K562 (cell line): ENCODE data around the gene ITPR1. TPM values are rescaled to one million over a fixed set of nuclear protein-coding genes. Genes with fewer than 3 reads are reported as not detected.

Experiments used
- CBFB ChIP-seq: sonication (generic); formaldehyde crosslinking; IDR thresholded peaks from 2 replicates; pipeline ENCODE4 v1.4.0; 2020; ENCODE audit warnings: mild to moderate bottlenecking, missing genetic modification reagents
- COPS2 ChIP-seq: fragments of 450-650 bp; conservative IDR thresholded peaks from 2 replicates; pipeline ENCODE4 v1.6.1; 2016; ENCODE audit warnings: mild to moderate bottlenecking, moderate library complexity
- DDX20 ChIP-seq: fragments of 450-650 bp; IDR thresholded peaks from 2 replicates; pipeline ENCODE4 v1.6.1; 2016; ENCODE audit warnings: missing genetic modification characterization, low read depth, mild to moderate bottlenecking, missing compliant biosample characterization, moderate library complexity
- EP300 ChIP-seq: IDR thresholded peaks from 2 replicates; pipeline ENCODE4 v1.6.1; 2012; ENCODE audit warnings: low read length, improper control_type of control experiment
- HDGF ChIP-seq: fragments of 450-650 bp; IDR thresholded peaks from 2 replicates; pipeline ENCODE4 v1.6.1; 2016
- IRF2 ChIP-seq: sonication (generic); formaldehyde crosslinking; IDR thresholded peaks from 2 replicates; pipeline ENCODE4 v1.8.1; 2022; ENCODE audit warnings: mild to moderate bottlenecking, missing genetic modification reagents
- JUN ChIP-seq, 2 experiments: sonication (generic) in 1 of 2; formaldehyde crosslinking in 1 of 2; IDR thresholded peaks; 2 replicates each; pipeline versions ENCODE4 v1.6.1 to v1.8.0; 2012 to 2022; ENCODE audit warnings: borderline replicate concordance in 2 of 2, mild to moderate bottlenecking in 2 of 2, improper control_type of control experiment in 1 of 2, low read depth in 1 of 2, low read length in 1 of 2, missing genetic modification reagents in 1 of 2
- NELFE ChIP-seq: IDR thresholded peaks from 2 replicates; pipeline ENCODE4 v1.6.1; 2011; ENCODE audit warnings: mild to moderate bottlenecking; ENCODE audit not compliant: insufficient read depth, insufficient read length
- NFIC ChIP-seq: fragments of 450-650 bp; IDR thresholded peaks from 2 replicates; pipeline ENCODE4 v1.6.1; 2017; ENCODE audit warnings: mild to moderate bottlenecking, inconsistent platforms
- NR0B1 ChIP-seq: fragments of 450-650 bp; IDR thresholded peaks from one replicate; pipeline ENCODE4 v1.6.1; 2018; ENCODE audit warnings: mild to moderate bottlenecking, moderate library complexity; ENCODE audit not compliant: partially characterized antibody
- PCBP2 ChIP-seq: fragments of 200-400 bp; formaldehyde crosslinking; IDR thresholded peaks from 2 replicates; pipeline ENCODE4 v1.6.1; 2018; ENCODE audit warnings: low read length, low read depth, mild to moderate bottlenecking, moderate library complexity; ENCODE audit not compliant: poor library complexity, severe bottlenecking
- RBM22 ChIP-seq: fragments of 200-400 bp; formaldehyde crosslinking; IDR thresholded peaks from 2 replicates; pipeline ENCODE4 v1.6.1; 2018; ENCODE audit warnings: low read length, low read depth; ENCODE audit not compliant: poor library complexity, severe bottlenecking
- RFX7 ChIP-seq: fragments of 250-450 bp; sonication (Bioruptor Pico); IDR thresholded peaks from 2 replicates; pipeline ENCODE4 v1.5.1; 2021; ENCODE audit warnings: mild to moderate bottlenecking
- SIN3B ChIP-seq: fragments of 450-650 bp; IDR thresholded peaks from 2 replicates; pipeline ENCODE4 v1.6.1; 2017; ENCODE audit warnings: low read depth, mild to moderate bottlenecking, moderate library complexity
- SRSF7 ChIP-seq: fragments of 200-400 bp; formaldehyde crosslinking; optimal IDR thresholded peaks from 2 replicates; pipeline ENCODE3; 2017; ENCODE audit warnings: mild to moderate bottlenecking, low read depth, low read length
- ZBTB33 ChIP-seq: sonication (generic); formaldehyde crosslinking; IDR thresholded peaks from 2 replicates; pipeline ENCODE4 v1.8.1; 2023; ENCODE audit warnings: mild to moderate bottlenecking, missing genetic modification reagents
- ZNF174 ChIP-seq: fragments of 250-450 bp; sonication (Bioruptor Pico); IDR thresholded peaks from 2 replicates; pipeline ENCODE4 v1.4.0; 2020; ENCODE audit warnings: mild to moderate bottlenecking
- ZNF263 ChIP-seq: sonication (generic); formaldehyde crosslinking; IDR thresholded peaks from 2 replicates; pipeline ENCODE4 v1.8.0; 2022; ENCODE audit warnings: mild to moderate bottlenecking, missing genetic modification reagents, borderline replicate concordance
- ZNF41 ChIP-seq: fragments of 250-450 bp; sonication (Bioruptor Pico); conservative IDR thresholded peaks from 2 replicates; pipeline ENCODE4 v1.4.0; 2020; ENCODE audit warnings: mild to moderate bottlenecking
- ZNF589 ChIP-seq: fragments of 200-800 bp; sonication (Bioruptor generic); IDR thresholded peaks from 2 replicates; pipeline ENCODE4 v1.6.1; 2016; ENCODE audit warnings: low read depth, missing genetic modification characterization, missing compliant biosample characterization
- ZNF644 ChIP-seq: fragments of 200-800 bp; sonication (Bioruptor generic); IDR thresholded peaks from 2 replicates; pipeline ENCODE4 v1.6.1; 2016; ENCODE audit warnings: low read depth, missing genetic modification characterization, missing compliant biosample characterization
- polyA plus RNA-seq, 8 experiments: library from polyadenylated mRNA; depleted of rRNA in 4 of 8; stranded (reverse) in 5 of 8; unstranded in 3 of 8; fragments of >200 nt; fragmentation: Nextera tagmentation in 2 of 8; fragmentation: Illumina TruSeq in 1 of 8; extraction: Ambion mirVana in 2 of 8; extraction: Trizol in 1 of 8; gene quantifications; 2 replicates each; pipeline versions ENCODE4 v1.2.1 to v1.2.3, GENCODE V29; 2011 to 2014; ENCODE audit warnings: inconsistent platforms in 1 of 8, missing spikeins in 1 of 8
- total RNA-seq, 7 experiments: library from RNA; depleted of rRNA in 6 of 7; stranded (reverse); fragments of >200 nt in 6 of 7; fragmentation: Illumina TruSeq in 2 of 7; extraction: Trizol in 2 of 7; gene quantifications; 2 replicates each; pipeline versions ENCODE4 v1.2.1 to v1.2.3, GENCODE V29; 2011 to 2021; ENCODE audit warnings: low replicate concordance in 1 of 7
- TF ChIP-seq, protein P1 (sequence below): fragments of 250-450 bp; sonication (Bioruptor Pico); IDR thresholded peaks from 2 replicates; pipeline ENCODE4 v1.5.0; 2021
- TF ChIP-seq, protein P2 (sequence below), 2 experiments: fragments of 250-450 bp in 1 of 2; fragments of 450-650 bp in 1 of 2; sonication (Bioruptor Pico) in 1 of 2; IDR thresholded peaks; 2 replicates each; pipeline versions ENCODE4 v1.6.1 to v1.8.0; 2016 to 2021; ENCODE audit warnings: mild to moderate bottlenecking in 2 of 2, moderate library complexity in 2 of 2, missing compliant biosample characterization in 1 of 2, missing genetic modification characterization in 1 of 2

The ITPR1 gene
- total and polyA plus RNA-seq, 9 of the 15 experiments (the other 6 are each of a cell fraction or from before 2014, with no cell fraction given): 22.4 to 40.0 (median 27.4) TPM

- no peak for TF ChIP-seq NELFE
- TF ChIP-seq ZNF174 (CRISPR knock-in tag): no peak
- TF ChIP-seq ZNF41: no peak
- TF ChIP-seq HDGF: no peak
- no peak for TF ChIP-seq NR0B1
- TF ChIP-seq IRF2 (CRISPR knock-in tag): no peak
- TF ChIP-seq RBM22: no peak
- TF ChIP-seq ZBTB33 (CRISPR knock-in tag): no peak
- peak; percentile 58 for TF ChIP-seq EP300
- TF ChIP-seq DDX20 (tag): no peak
- peak; percentile 83; the same call in 1 of the 2 replicates for TF ChIP-seq ZNF589 (CRISPR knock-in tag)
- no peak for TF ChIP-seq COPS2
- peak; percentile 54; the same call in 1 of the 2 replicates for TF ChIP-seq NFIC
- no peak for TF ChIP-seq RFX7 (CRISPR knock-in tag)
- no peak for TF ChIP-seq SRSF7
- no peak for TF ChIP-seq SIN3B
- no peak for TF ChIP-seq JUN (IDR thresholded peaks at IDR 0.05; ENCODE audit: borderline replicate concordance, low read depth, low read length)
- no peak for TF ChIP-seq JUN (CRISPR knock-in tag; IDR thresholded peaks at IDR 0.05; ENCODE audit: borderline replicate concordance)
- TF ChIP-seq, protein P1, sequence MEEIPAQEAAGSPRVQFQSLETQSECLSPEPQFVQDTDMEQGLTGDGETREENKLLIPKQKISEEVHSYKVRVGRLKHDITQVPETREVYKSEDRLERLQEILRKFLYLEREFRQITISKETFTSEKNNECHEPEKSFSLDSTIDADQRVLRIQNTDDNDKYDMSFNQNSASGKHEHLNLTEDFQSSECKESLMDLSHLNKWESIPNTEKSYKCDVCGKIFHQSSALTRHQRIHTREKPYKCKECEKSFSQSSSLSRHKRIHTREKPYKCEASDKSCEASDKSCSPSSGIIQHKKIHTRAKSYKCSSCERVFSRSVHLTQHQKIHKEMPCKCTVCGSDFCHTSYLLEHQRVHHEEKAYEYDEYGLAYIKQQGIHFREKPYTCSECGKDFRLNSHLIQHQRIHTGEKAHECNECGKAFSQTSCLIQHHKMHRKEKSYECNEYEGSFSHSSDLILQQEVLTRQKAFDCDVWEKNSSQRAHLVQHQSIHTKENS (CRISPR knock-in tag): no peak
- no peak for TF ChIP-seq ZNF263 (CRISPR knock-in tag)
- no peak for TF ChIP-seq CBFB (CRISPR knock-in tag)
- no peak for TF ChIP-seq PCBP2
- TF ChIP-seq, protein P2, sequence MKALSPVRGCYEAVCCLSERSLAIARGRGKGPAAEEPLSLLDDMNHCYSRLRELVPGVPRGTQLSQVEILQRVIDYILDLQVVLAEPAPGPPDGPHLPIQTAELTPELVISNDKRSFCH (CRISPR knock-in tag; IDR thresholded peaks at IDR 0.05): no peak
- TF ChIP-seq, protein P2 (tag; IDR thresholded peaks at IDR 0.05): 0 out of 2 replicates have a peak, but pooled peaks have one; percentile 65
- TF ChIP-seq ZNF644: peak; percentile 64; the same call in 1 of the 2 replicates
These were observed 332.5 kb downstream of the ITPR1 start (continued) for GRCh38 chr3:4825436-4826236.
